ENCODE measurements around the gene PDLIM5.
A peak's percentile ranks its signal among the peaks of the same experiment; 100 is the strongest.

The PDLIM5 gene

GRCh38 chr4:94546949-94547348, 95.2 kb downstream of the PDLIM5 start:
- TF ChIP-seq, protein P1, sequence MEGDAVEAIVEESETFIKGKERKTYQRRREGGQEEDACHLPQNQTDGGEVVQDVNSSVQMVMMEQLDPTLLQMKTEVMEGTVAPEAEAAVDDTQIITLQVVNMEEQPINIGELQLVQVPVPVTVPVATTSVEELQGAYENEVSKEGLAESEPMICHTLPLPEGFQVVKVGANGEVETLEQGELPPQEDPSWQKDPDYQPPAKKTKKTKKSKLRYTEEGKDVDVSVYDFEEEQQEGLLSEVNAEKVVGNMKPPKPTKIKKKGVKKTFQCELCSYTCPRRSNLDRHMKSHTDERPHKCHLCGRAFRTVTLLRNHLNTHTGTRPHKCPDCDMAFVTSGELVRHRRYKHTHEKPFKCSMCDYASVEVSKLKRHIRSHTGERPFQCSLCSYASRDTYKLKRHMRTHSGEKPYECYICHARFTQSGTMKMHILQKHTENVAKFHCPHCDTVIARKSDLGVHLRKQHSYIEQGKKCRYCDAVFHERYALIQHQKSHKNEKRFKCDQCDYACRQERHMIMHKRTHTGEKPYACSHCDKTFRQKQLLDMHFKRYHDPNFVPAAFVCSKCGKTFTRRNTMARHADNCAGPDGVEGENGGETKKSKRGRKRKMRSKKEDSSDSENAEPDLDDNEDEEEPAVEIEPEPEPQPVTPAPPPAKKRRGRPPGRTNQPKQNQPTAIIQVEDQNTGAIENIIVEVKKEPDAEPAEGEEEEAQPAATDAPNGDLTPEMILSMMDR (conservative IDR thresholded peaks at IDR 0.05; ENCODE audit: low read length), result no peak
- no peak for TF ChIP-seq EZH2phosphoT487 (IDR thresholded peaks at IDR 0.05; ENCODE audit: borderline replicate concordance)
- no peak overlapping the region for H3K9ac ChIP-seq (ENCODE audit: low read depth, low read length, poor library complexity, severe bottlenecking)
- H3K4me2 ChIP-seq (ENCODE audit: low read depth, low read length, poor library complexity, severe bottlenecking), result no peak overlapping the region
- peaks cover 43% of the 10 kb centered on the region for H3K4me1 ChIP-seq (ENCODE audit: insufficient read depth, low read length, poor library complexity, severe bottlenecking)
- H3K36me3 ChIP-seq (ENCODE audit: insufficient read depth, low read length), result no peaks in the 10 kb centered on the region
- no peaks in the 10 kb centered on the region for H3F3A ChIP-seq (ENCODE audit: low read depth)
- H3K27me3 ChIP-seq (ENCODE audit: insufficient read depth, low read length, poor library complexity, severe bottlenecking), result no peaks in the 10 kb centered on the region
- H3K9me3 ChIP-seq (ENCODE audit: insufficient read depth, low read depth, low read length), result no peaks in the 10 kb centered on the region
- no peaks in the 10 kb centered on the region for H4K20me1 ChIP-seq (ENCODE audit: insufficient read depth, low read length, poor library complexity, severe bottlenecking)
- 0 out of 2 replicates have a peak, but pooled peaks cover 10% of the 10 kb centered on the region for H3K79me2 ChIP-seq (ENCODE audit: insufficient read depth, low read length)
- H3K9me2 ChIP-seq (replicated peaks; ENCODE audit: low read depth, low read length), result no peaks in the 10 kb centered on the region
- H3K4me3 ChIP-seq (ENCODE audit: low read length, poor library complexity, severe bottlenecking), result no peak overlapping the region
- H2AFZ ChIP-seq (ENCODE audit: low read length), result no peak overlapping the region

DNA sequence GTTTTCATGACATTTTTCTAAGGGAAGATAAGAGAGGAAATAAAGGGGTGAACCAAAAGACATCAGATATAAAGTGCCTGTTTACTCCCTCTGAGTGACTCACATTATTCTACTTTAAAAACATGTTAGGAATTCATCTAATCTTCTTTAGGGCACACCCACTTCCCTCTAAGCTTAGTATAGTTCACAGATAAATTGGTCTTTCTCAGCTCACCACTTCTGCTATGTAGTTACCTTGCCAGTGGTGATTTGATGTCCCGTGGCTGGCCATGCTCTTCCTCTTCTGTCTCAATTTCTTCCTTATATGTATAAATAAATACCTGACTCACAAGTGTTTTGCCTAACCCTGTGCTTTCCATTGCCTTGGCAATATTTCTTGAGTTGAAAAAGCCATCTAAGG, 96.8 kb downstream of the PDLIM5 start:
- H3K27me3 ChIP-seq (ENCODE audit: insufficient read depth, low read length, poor library complexity, severe bottlenecking), result no peaks in the 10 kb centered on the region
- H3K9me2 ChIP-seq (replicated peaks; ENCODE audit: low read depth, low read length), result no peaks in the 10 kb centered on the region
- H3F3A ChIP-seq (ENCODE audit: low read depth), result no peaks in the 10 kb centered on the region
- TF ChIP-seq, protein P1 (conservative IDR thresholded peaks at IDR 0.05; ENCODE audit: low read length), result no peak
- TF ChIP-seq EZH2phosphoT487 (IDR thresholded peaks at IDR 0.05; ENCODE audit: borderline replicate concordance), result no peak
- no peaks in the 10 kb centered on the region for H3K36me3 ChIP-seq (ENCODE audit: insufficient read depth, low read length)
- no peak overlapping the region for H2AFZ ChIP-seq (ENCODE audit: low read length)
- no peaks in the 10 kb centered on the region for H3K9me3 ChIP-seq (ENCODE audit: insufficient read depth, low read depth, low read length)
- 0 out of 2 replicates have a peak, but pooled peaks cover 10% of the 10 kb centered on the region for H3K79me2 ChIP-seq (ENCODE audit: insufficient read depth, low read length)
- H4K20me1 ChIP-seq (ENCODE audit: insufficient read depth, low read length, poor library complexity, severe bottlenecking), result no peaks in the 10 kb centered on the region
- peak overlapping the region; percentile 8 for H3K4me2 ChIP-seq (ENCODE audit: low read depth, low read length, poor library complexity, severe bottlenecking)
- no peak overlapping the region for H3K4me3 ChIP-seq (ENCODE audit: low read length, poor library complexity, severe bottlenecking)
- peaks cover 46% of the 10 kb centered on the region for H3K4me1 ChIP-seq (ENCODE audit: insufficient read depth, low read length, poor library complexity, severe bottlenecking)
- H3K9ac ChIP-seq (ENCODE audit: low read depth, low read length, poor library complexity, severe bottlenecking), result no peak overlapping the region

DNA sequence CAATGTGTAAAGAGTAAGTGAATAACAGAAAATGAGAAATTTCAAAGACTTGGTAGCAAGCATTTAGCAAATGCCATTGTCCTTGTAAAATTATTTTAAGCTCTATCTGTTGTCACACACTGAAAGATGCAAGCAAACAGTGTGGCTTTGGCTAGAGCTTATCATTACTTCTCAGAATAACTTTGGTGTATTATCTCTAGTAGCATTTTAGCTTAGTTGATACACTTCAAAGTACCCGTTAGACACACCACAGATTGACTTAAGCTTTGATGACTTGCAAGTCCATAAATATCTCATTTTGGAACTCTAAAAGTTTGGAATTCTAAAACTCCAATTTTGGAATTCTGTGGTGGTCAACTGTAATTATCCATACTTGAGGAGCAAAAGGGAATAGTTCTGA, 98.6 kb downstream of the PDLIM5 start:
- Histone ChIP-seq H3K27me3 (ENCODE audit: insufficient read depth, low read length, poor library complexity, severe bottlenecking) (no peaks in the 10 kb centered on the region), H3K4me1 (ENCODE audit: insufficient read depth, low read length, poor library complexity, severe bottlenecking) (peaks cover 43% of the 10 kb centered on the region), H3K4me3 (ENCODE audit: low read length, poor library complexity, severe bottlenecking) (no peak overlapping the region), H3F3A (ENCODE audit: low read depth) (no peaks in the 10 kb centered on the region), H2AFZ (ENCODE audit: low read length) (no peak overlapping the region), H3K9ac (ENCODE audit: low read depth, low read length, poor library complexity, severe bottlenecking) (no peak overlapping the region), H3K79me2 (ENCODE audit: insufficient read depth, low read length) (0 out of 2 replicates have a peak, but pooled peaks cover 5% of the 10 kb centered on the region), H4K20me1 (ENCODE audit: insufficient read depth, low read length, poor library complexity, severe bottlenecking) (no peaks in the 10 kb centered on the region), H3K36me3 (ENCODE audit: insufficient read depth, low read length) (no peaks in the 10 kb centered on the region), H3K4me2 (ENCODE audit: low read depth, low read length, poor library complexity, severe bottlenecking) (no peak overlapping the region), H3K9me2 (replicated peaks; ENCODE audit: low read depth, low read length) (no peaks in the 10 kb centered on the region), H3K9me3 (ENCODE audit: insufficient read depth, low read depth, low read length) (no peaks in the 10 kb centered on the region)
- TF ChIP-seq, protein P1 (conservative IDR thresholded peaks at IDR 0.05; ENCODE audit: low read length), result no peak
- TF ChIP-seq EZH2phosphoT487 (IDR thresholded peaks at IDR 0.05; ENCODE audit: borderline replicate concordance), result no peak
